Suppressor macrophage treated with lipopolysaccharide for 4 hours (primary cell): ENCODE results near the gene RFLNA.

Experiments
- DNase-seq: peaks from one replicate; pipeline ENCODE4 v3.0.0-alpha.2; 2020

RFLNA gene

DNA sequence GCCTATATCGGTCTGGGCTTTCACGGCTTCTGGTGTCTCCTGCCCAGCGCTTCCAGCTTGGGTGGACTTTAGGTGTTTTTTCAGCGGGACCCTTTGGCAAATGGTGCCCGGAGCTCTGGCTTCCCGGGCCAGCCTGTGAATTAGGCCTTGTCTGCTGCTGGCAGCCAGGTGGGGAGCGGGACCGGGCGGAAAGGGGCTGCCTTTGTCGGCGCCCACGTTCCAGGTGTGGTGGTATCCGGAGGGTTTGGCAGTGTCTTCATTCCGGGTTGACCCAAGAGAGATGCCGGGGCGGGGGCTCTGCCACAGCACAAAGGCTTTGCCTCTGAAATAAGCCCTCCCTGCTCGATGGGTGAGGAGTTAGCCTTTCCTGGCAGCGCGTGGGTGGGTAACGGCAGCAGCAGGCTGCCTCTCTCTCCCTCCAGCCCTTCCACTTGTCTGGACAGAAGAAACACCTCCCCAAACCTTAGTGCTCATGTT lies 9.5 kb downstream of the RFLNA start:
- DNase-seq: no peak

DNA sequence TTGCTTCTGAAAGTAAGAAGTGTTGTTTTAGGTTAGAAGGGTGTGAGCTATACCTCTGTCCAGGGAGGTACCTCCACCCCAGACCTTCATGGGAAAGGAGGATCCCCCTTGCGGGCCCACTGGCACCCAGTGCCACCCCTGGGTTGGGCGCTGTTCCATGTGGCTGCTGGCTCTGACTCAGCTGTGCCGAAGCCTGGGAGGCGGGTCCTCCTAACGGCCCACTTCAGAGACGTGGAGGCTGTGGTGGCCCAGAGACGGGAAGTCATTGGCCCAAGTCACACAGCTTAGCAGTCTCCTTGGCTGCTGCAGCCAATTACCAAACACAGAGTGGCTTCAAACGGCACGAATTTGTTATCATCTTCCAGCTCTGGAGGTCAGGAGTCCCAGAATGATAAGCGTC lies 10.2 kb downstream of the RFLNA start:
- no peak for DNase-seq

DNA sequence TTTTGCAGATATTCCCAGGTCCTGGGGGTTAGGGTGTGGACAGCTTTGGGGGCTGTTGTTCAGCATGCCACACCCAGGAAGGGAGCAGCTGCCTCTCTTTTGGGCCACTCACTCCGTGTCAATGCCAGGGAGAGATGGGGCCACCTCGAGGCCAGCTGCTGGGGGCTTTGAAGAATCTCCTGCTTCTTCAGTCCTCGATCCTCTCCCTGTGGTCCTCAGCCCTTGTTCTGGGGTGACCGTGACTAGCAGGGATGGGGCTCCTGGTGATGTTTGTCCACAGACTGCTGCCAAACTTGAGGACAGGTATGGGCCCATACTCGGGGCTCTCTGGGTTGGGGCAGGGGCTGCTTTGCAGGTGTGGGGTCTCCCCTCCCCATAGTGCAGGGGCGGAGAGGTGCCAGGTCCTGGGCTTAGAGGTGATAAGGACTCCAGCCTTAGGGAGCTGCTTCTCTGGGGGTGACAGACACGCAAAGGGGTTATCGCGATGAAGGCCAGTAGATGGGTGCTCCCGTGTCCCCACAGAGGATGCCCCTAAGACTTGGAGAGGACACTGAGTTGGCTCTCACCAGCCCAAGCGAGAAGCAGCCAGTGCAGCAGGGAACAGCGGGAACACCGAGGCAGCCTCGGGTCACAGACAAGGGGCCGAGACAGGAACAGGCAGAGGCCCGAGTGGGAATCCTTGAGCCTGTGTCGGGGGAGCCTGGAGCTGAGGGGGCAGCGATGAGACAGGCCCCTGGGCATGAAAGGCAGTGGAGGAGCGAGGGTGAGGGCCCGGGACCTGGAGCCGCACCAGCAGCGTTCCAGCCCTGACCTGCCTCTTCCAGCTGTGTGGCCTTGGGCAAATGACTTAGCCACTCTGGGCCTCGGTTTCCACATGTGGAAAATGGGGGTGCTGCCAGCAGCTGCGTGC lies 11.1 kb downstream of the RFLNA start:
- DNase-seq: no peak

- DNase-seq: no peak
Measured at GRCh38 chr12:124306686-124307555, 12.0 kb downstream of the RFLNA start.

GRCh38 chr12:124307556-124307825 lies 12.6 kb downstream of the RFLNA start:
- DNase-seq: no peak

- DNase-seq: no peak
Measured at GRCh38 chr12:124308741-124309140, 13.8 kb downstream of the RFLNA start.

GRCh38 chr12:124309231-124309630 lies 14.3 kb downstream of the RFLNA start:
- no peak for DNase-seq

DNA sequence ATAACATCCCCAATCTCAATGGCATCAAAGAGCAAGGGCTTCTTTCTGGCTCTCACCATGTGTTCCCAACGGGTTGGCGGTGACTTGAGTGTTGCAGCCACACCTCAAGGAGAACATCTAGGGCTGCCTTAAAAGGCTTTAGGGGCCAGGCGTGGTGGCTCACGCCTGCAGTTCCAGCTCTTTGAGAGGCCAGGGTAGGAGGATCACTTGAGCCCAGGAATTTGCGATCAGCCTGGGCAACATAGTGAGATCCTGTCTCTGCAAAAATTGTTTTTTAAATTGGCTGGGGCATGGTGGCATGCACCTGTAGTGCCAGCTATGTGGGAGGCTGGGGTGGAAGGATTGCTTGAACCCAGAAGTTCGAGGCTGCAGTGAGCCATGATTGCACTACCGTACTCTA lies 14.9 kb downstream of the RFLNA start:
- no peak for DNase-seq

DNA sequence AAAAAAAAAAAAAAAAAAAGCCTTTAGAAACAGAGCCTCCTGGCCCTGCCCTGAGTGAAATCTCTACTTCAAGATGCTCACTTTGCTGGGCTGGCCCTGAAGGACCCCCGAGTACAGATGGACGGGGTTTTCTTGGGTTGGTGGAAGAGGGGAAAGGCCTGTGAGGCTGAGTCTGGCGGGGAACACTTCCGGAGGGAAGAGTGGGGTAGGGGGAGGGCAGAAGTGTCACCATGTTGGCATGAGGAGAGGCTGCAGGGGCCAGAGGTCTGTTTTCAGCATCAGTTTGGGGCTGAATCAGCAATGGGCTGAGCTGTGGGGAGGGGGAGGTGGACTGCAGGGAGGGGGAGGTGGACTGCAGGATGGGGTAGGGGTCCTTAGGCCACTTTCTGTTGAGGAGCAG lies 15.3 kb downstream of the RFLNA start:
- no peak for DNase-seq

GRCh38 chr12:124310785-124311184 lies 15.9 kb downstream of the RFLNA start:
- DNase-seq: no peak

DNA sequence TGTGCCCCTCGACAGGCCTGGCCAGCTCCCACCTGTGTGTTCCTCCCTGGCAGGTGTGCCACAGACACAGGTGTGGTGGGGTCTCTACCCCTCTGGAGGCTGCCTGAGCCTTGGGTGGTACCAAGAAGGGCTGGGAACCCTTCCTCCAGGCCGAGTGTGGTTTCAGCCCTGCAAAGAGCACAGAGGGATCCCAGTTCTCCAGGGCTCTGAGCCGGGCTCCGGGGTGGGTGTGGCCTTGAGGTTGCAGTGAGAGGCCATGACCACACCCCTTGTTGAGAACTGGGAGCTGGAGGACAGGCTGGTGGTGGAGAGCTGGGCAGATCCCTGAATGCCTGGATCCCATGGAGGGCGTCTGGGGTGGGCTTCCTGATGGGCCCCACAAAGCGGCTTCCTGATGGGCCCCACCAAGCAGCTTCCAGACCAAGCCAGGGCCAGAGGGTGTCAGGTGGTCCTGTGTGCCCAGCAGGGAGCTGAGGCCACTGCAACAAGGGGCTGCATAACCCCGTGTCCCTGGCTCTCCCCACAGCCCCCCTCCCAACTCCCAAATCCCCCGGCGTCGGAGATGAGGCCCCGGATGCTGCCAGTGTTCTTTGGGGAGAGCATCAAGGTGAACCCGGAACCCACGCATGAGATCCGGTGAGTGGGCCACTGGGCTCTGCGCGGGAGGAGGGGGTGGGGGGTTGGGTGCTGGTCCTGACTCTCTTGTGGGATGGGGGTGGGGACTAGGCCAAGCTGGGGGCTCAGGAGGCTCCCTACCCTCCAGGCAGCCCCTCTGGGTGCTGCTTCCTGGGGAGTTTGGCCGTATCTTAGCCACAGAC lies 16.6 kb downstream of the RFLNA start:
- DNase-seq: no peak

GRCh38 chr12:124312601-124313000 lies 17.7 kb downstream of the RFLNA start:
- DNase-seq: no peak

GRCh38 chr12:124314207-124314606 lies 19.3 kb downstream of the RFLNA start:
- DNase-seq: no peak

GRCh38 chr12:124314766-124315165 lies 19.9 kb downstream of the RFLNA start:
- DNase-seq: no peak

- DNase-seq: no peak
Measured at GRCh38 chr12:124315372-124316044, 20.6 kb downstream of the RFLNA start.

DNA sequence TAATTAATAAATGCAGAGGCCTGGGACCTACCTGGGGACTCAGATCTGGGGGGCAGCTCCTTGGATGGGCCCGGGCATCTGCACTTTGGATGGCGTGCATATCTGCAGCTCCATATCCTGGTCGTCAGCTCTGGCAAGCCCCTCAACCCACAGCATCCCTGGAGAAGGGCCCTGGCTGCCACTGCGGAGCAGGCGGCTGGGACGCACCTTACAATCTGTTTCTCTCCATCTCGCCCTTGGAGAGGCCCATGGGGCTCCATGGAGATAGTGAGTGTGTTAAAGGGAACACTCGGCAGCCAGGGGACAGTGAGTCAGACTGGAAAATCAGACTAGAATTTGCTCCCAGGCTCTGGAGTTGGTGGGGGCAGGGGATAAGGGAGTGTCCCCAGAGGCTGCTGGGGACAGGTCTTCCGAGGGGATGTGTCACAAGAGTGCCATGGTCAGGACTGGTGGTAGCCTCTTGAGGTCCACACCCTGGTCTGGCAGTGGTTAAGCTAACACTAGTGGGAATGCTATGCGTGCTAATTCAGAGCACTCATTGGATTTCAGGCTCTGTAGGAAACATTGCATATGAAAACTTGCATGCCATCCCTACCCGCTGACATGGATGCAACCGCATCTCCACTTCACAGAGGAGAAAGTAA lies 21.5 kb downstream of the RFLNA start:
- no peak for DNase-seq

DNA sequence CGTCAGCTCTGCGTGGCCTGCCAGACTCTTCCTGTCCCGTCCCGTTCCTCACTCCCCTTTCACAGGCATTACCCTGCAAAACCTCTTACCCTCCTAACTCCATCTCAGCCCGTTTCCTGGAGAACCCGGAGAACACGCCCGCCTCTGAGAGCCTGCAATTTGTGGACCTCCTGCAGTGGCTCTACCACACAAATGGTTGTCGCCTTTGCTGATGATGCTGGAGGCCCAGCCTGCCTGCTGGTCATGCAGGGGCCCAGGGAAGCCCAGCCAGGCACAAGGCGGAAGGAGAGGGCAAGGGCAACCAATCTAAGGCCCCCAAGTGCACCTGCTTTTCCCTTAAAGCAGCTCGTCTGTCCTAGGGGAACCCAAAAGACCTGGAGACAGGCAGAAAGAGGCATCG lies 22.5 kb downstream of the RFLNA start:
- no peak for DNase-seq

GRCh38 chr12:124318278-124319020 lies 23.6 kb downstream of the RFLNA start:
- no peak for DNase-seq

GRCh38 chr12:124319368-124320050 lies 24.6 kb downstream of the RFLNA start:
- DNase-seq: no peak

DNA sequence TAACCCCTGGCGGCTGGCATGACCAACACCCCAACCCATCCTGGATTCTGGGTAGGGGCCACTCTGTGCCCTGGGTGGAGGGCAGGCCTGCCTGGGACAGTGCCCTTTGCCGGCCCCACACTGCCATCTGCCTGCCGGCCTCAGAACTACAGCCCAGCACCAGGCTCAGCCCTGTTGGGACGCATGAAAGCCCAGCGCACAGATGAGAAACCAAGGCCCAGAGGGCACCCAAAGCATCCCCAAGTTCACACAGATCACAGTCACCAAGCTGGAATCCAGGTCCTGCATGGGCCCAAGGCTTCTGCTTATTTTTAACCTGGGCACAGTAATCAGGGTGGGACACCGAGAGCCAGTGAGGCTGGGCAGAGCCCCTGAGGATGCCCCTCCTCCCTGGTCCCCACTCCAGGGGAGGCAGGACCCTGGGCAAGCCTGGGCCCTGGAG lies 26.2 kb downstream of the RFLNA start:
- DNase-seq: peak; percentile 78
